Motor neuron (in vitro differentiated cells): Measurements from ENCODE around the gene SEC14L2. TPM values are rescaled to one million over a fixed set of nuclear protein-coding genes. Genes with fewer than 3 reads are reported as not detected.
"Not testable (repeated sequence)": the region's sequence is repeated elsewhere in the genome, so short reads cannot be mapped to it uniquely, and the experiment has no call there.

Experiments used
- ATAC-seq, 8 experiments: fragments of 200-7000 bp; cut with Tn5 transposase; replicated peaks in 6 of 8; 2 replicates each; pipeline ENCODE4 v1.8.0; 2021; ENCODE audit warnings: mild to moderate bottlenecking in 8 of 8, moderate library complexity in 8 of 8
- H3K27ac ChIP-seq, 2 donors: fragments of 250-450 bp; sonication (Bioruptor Pico); 2 replicates each; pipeline ENCODE4 v1.9.0; 2021; ENCODE audit warnings: antibody characterized with exemption in 2 of 2, mild to moderate bottlenecking in 2 of 2, moderate library complexity in 1 of 2
- H3K4me1 ChIP-seq, 2 donors: fragments of 250-450 bp; sonication (Bioruptor Pico); replicated peaks in 1 of 2; 2 replicates each; pipeline ENCODE4 v1.6.1; 2021; ENCODE audit warnings: antibody characterized with exemption in 2 of 2, mild to moderate bottlenecking in 2 of 2, moderate library complexity in 1 of 2
- H3K4me3 ChIP-seq, 5 donors: fragments of 250-450 bp; sonication (Bioruptor Pico); 2 replicates each; pipeline ENCODE4 v1.9.0; 2021; ENCODE audit warnings: antibody characterized with exemption in 5 of 5, mild to moderate bottlenecking in 5 of 5, moderate library complexity in 4 of 5
- WGBS, 10 experiments: fragments of 450-650 bp; shearing (Covaris generic); methylation state at CpG; one replicate each; pipeline ENCODE4 v1.0.0; 2022; 5-methylcytosine and 5-hydroxymethylcytosine counted together
- in situ Hi-C, 9 experiments: fragments of 400-800 bp; cut with MboI; loops; one replicate each; pipeline ENCODE4 v1.15.0; 2021; ENCODE audit warnings: low sequenced_read_pairs in 9 of 9, low pct_unique_long_range_greater_than_20kb in 2 of 9; ENCODE audit not compliant: unreplicated experiment in 9 of 9
- total RNA-seq, 8 experiments: library from RNA; unstranded; fragments of 300-600 nt; gene quantifications; 2 replicates each; pipeline versions ENCODE4 v1.2.3 to v1.2.4, GENCODE V29; 2022

Gene SEC14L2
- total RNA-seq, 8 experiments from 2014 or later: 2.0 to 17.3 (median 7.5) TPM

DNA sequence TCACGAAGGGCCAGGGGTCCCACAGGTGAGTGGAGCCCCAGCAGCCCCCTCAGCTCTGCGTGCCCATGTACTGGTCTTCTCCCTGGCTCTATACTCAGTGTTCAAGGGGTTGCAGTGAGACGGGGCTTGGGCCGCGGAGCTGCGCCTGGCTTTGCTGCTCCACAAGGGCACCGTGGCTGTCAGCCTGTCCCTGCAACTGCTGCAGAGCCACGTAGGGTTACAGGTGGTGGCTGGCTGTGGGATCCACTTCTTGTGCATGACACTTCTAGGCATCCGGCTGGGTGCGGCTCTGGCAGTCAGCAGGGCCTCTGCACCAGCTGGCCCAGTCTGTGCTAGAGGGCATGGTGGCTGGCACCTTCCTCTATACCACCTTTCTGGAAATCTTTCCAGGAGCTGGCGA, 43.0 kb downstream of the SEC14L2 start:
- WGBS, 10 experiments: 0 to 100% (median 90%) methylated on average over 1 to 4 of the region's 11 CpGs; no CpG with 5 or more reads in 5 of the 10 experiments
- Histone ChIP-seq H3K4me1 (peaks cover 0 to 2% of the 10 kb centered on the region in 2 donors), H3K27ac (no peak overlapping the region), H3K4me3 (no peak overlapping the region)
- ATAC-seq: no peak
- in situ Hi-C loops: no loop called here

DNA sequence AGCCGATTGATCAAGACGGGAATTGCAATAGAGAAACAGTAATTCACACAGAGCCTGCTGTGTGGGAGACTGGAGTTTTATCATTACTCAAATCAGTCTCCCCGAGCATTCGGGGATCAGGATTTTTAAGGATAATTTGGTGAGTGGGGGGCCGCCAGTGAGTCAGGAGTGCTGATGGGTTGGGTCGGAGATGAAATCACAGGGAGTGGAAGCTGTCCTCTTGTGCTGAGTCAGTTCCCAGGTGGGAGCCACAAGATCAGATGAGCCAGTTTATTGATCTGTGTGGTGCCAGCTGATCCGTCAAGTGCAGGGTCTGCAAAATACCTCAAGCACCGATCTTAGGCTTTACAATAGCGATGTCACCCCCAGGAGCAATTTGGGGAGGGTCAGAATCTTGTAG, 44.3 kb downstream of the SEC14L2 start:
- peak in 3 of 8 experiments; percentile 23 to 44 (median 29) for ATAC-seq
- 30 to 90% (median 63%) methylated on average over 1 to 7 of the region's 9 CpGs; no CpG with 5 or more reads in 2 of the 10 experiments for WGBS, 10 experiments
- Histone ChIP-seq H3K4me3 (no peak overlapping the region), H3K27ac (no peak overlapping the region), H3K4me1 (peaks cover 9 to 11% of the 10 kb centered on the region in 2 donors)
- in situ Hi-C loops: no loop called here

DNA sequence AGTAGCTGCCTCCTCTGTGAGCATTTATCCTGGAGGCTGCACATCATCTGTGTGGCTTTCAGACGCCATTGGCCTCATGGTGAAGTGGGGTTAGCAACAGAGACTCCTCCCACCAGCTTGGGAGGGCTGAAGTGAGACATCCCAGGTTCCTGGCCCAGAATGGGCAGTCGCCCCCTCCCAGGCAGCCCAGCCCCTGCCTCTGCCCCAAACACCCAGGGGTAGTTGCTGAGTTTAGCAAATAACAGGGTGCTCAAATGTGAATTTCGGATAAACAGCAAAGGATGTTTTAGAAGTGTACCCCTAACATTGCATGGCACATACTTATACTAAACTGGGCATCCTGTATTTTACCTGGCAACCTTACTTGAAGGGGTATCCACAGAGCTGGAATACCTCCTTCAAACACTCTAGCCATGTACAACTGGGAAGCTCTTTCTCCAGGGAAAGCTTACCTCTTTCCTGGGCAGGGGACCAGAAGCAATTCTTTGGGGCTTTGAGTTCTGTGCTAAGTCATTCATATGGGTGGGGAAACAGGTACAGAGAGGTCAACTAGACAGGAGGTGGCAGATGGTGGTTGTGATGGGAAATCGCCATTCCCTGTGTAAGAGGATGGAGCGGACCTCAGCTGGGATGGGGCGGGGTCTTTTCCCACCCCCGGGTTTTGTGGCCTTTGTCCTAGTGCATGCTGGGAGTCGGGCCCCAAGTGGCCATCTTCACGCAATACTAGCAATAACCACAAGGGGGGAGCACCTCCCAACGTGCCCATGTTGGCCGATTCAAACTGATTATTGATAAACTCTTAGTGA, 48.0 kb downstream of the SEC14L2 start:
- ATAC-seq: peak; percentile 42 to 78 (median 66)
- in situ Hi-C loops: no loop called here
- Histone ChIP-seq H3K4me1 (peaks cover 9 to 11% of the 10 kb centered on the region in 2 donors), H3K4me3 (no peak overlapping the region), H3K27ac (no peak overlapping the region)
- WGBS, 10 experiments: 0 to 100% (median 7%) methylated on average over 1 to 6 of the region's 11 CpGs; no CpG with 5 or more reads in 5 of the 10 experiments

DNA sequence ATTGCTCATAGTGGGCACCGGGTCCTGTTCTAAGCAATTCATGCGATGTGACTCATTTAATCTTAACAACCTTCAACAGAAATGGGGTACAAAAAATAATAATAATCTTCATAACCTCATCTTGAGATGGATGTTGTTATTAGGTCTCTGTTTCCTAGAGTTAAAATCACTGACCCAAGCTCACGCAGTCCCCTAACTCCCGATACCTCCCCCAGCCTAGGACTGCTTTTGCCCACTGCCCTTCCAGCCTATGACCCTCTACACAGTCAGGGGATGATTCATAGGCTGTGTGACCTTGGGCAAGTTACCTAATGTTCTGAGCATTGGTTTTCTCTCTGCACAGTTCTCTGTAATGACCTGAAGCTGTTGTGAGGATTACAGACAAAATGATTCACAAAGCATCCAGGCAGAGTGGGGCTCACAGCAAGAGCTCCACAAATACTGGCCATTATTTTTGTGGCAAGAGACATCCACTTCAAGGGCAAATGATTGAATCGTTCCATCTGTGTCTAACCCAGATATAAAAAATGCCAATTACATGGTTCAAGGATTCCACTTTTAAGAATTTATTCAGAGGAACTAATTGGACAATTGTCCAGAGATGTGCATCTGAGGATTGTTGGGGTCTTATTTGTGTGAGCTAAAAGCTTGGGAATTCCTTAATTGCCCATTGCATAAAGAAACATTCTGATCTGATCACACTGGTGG, 48.8 kb downstream of the SEC14L2 start:
- H3K27ac ChIP-seq: no peak overlapping the region
- no peak overlapping the region for H3K4me3 ChIP-seq
- peaks cover 9 to 11% of the 10 kb centered on the region in 2 donors for H3K4me1 ChIP-seq
- 23 to 81% (median 50%) methylated on average over 1 to 5 of the region's 5 CpGs; no CpG with 5 or more reads in 3 of the 10 experiments for WGBS, 10 experiments
- in situ Hi-C loops: no loop called here
- ATAC-seq: peak in 4 of 8 experiments; percentile 3 to 29 (median 22)

DNA sequence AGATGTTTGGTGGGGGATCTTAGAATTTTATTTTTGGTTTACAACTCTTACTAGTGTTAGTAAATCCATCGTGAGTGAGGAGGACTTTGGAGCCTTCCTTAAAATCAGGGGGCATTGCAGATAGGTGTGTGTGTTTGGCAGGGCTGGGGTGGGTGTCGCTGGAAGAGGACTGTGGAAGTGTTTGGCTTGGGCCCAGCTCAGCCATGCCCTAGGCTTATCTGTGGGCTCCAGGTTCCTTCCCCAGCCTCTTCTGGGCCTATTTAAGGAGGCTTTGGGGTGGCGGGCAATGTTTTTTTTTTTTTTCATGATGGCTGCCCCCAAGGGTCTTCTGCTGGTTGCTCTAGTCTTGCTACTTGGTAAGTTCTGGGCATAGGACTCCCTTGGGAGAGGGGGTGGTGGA, 50.8 kb downstream of the SEC14L2 start:
- Histone ChIP-seq H3K4me1 (peaks cover 9 to 11% of the 10 kb centered on the region in 2 donors), H3K4me3 (no peak overlapping the region), H3K27ac (no peak overlapping the region)
- in situ Hi-C loops: no loop called here
- no peak for ATAC-seq
- 22 to 86% (median 80%) methylated on average over 1 of the region's 3 CpGs; no CpG with 5 or more reads in 7 of the 10 experiments for WGBS, 10 experiments

DNA sequence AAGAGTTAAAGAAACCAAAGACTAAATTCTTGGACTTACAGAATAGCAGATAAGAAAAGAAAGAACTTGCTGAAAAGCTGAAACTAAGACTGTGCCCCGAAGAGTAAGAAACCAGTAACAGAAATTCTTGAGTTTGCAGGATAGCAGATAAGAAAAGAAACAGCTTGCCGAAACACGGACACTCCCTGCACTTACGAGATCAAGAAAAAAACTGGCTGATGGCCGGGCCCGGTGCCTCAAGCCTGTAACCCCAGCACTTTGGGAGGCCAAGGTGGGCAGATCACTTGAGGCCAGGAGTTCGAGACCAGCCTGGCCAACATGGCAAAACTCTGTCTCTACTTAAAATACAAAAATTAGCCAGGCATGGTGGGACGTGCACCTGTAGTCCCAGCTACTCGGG, 54.7 kb downstream of the SEC14L2 start:
- ATAC-seq, H3K4me1 ChIP-seq, H3K4me3 ChIP-seq, H3K27ac ChIP-seq, in situ Hi-C loops: not testable (repeated sequence)
- 28 to 90% (median 68%) methylated on average over 2 to 8 of the region's 9 CpGs; no CpG with 5 or more reads in 1 of the 10 experiments for WGBS, 10 experiments

DNA sequence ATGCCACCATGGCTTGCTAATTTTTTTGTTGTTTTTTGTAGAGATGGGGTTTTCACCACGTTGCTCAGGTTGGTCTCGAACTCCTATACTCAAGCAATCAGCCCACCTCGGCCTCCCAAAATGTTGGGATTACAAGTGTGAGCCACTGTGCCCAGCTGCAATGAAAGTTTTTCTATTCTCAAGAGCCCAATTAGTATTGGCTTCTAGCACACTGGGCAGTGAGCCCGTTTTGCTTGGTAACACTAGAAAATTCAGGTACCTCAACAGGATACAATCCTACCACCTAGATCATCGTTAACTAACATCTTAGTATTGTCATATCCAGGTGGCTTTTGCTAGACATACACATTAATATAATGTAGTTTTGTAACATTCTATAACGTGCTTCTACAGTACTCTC, 56.0 kb downstream of the SEC14L2 start:
- no peaks in the 10 kb centered on the region for H3K4me1 ChIP-seq
- no peak overlapping the region for H3K27ac ChIP-seq
- no peak overlapping the region for H3K4me3 ChIP-seq
- ATAC-seq: no peak
- 0 to 86% (median 73%) methylated on average over 1 to 5 of the region's 6 CpGs; no CpG with 5 or more reads in 1 of the 10 experiments for WGBS, 10 experiments
- in situ Hi-C loops: no loop called here

DNA sequence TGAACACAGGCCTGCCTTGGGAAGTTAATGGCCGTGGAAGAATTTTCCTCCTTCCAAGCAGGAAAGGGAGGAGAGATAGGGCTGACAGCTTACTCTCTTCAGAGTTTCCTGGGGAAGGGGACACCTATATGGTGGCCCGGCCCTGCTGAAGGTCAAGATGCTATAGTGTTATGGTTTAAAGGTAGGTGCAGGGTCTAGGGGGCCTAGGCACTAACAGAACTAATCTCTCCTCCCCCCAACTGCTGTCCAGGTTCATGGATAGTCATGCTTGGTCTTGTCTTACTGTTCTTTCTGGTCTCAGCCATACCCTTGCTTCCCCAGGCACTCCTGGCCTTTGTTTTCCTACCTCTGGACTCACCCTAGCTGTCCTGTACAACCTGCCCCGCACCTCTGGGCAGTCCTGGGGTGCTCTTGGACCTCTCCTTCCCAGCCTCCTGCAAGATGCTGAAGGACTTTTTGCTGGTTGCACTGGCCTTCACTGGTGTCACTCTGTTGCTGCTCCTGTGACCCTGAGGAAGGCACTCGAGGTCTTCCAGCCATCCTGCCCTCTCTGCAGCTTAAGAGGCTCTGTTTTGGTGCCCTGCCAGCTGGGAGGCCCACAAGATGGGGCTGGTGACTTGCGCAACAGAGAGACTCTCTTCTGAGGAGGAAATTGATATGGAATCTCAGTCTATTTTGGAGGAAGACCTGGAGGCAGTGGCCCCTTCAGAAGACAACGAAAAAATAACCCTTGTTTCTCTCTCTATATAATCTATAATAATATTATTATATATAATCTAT, 57.1 kb downstream of the SEC14L2 start:
- Histone ChIP-seq H3K27ac (no peak overlapping the region), H3K4me1 (no peaks in the 10 kb centered on the region), H3K4me3 (no peak overlapping the region)
- 0 to 75% (median 63%) methylated on average over 1 to 5 of the region's 6 CpGs for WGBS, 10 experiments
- in situ Hi-C loops: no loop called here
- ATAC-seq: no peak

DNA sequence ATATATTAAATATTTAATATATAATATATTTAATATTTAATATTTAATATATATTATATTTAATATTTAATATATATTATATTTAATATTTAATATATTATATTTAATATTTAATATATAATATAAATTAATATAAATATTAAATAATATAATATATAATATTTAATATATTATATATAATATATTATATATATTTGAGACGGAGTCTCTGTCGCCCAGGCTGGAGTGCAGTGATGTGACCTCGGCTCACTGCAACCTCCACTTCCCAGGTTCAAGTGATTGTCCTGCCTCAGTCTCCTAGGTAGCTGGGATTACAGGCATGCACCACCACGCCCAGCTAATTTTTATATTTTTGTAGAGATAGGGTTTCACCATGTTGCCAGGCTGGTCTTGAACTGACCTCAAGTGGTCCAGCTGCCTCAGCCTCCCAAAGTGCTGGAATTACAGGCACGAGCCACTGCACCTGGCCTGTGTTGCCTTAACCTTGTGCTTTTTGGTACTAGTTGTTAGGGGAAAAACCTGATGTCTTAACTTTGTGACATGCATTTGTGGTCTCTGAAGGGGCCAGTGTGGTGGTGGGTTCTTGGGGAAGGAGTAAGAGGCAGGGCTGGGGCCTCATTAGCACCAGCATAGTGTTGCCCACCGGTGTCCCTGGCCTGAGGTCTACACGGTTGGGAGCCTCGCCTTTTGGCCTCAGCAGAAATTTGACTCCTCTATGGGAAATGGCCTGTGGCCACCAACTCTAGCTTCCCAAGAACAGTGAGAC, 58.4 kb downstream of the SEC14L2 start:
- in situ Hi-C loops: no loop called here
- ATAC-seq: no peak
- no peaks in the 10 kb centered on the region for H3K4me1 ChIP-seq
- WGBS, 10 experiments: 68 to 100% (median 94%) methylated on average over 1 to 5 of the region's 8 CpGs; no CpG with 5 or more reads in 6 of the 10 experiments
- no peak overlapping the region for H3K4me3 ChIP-seq
- H3K27ac ChIP-seq: no peak overlapping the region

DNA sequence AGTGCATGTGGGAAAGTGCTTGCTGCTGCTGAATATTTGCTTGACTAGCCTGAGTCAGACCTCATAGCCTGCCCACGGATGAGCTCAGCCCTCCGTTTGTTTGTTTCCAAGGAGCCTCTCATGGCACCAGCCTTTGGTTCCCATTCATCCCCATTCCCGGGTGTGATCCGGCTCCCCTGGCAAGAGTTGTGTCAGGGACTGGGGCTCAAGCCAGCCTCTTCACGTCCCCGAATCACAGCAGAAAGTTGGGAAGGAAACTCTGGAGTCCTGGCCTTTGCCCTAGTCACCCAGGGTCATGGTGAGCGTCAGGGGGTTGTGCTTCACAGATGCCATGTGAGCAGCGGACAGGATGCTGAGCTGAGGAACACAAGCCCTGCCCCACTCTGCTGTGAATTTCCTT, 61.2 kb downstream of the SEC14L2 start:
- H3K4me3 ChIP-seq: no peak overlapping the region
- H3K27ac ChIP-seq: no peak overlapping the region
- H3K4me1 ChIP-seq: no peaks in the 10 kb centered on the region
- 13 to 90% (median 63%) methylated on average over 1 to 6 of the region's 8 CpGs; no CpG with 5 or more reads in 4 of the 10 experiments for WGBS, 10 experiments
- in situ Hi-C loops: no loop called here
- peak in 1 of 8 experiments; percentile 74 for ATAC-seq

DNA sequence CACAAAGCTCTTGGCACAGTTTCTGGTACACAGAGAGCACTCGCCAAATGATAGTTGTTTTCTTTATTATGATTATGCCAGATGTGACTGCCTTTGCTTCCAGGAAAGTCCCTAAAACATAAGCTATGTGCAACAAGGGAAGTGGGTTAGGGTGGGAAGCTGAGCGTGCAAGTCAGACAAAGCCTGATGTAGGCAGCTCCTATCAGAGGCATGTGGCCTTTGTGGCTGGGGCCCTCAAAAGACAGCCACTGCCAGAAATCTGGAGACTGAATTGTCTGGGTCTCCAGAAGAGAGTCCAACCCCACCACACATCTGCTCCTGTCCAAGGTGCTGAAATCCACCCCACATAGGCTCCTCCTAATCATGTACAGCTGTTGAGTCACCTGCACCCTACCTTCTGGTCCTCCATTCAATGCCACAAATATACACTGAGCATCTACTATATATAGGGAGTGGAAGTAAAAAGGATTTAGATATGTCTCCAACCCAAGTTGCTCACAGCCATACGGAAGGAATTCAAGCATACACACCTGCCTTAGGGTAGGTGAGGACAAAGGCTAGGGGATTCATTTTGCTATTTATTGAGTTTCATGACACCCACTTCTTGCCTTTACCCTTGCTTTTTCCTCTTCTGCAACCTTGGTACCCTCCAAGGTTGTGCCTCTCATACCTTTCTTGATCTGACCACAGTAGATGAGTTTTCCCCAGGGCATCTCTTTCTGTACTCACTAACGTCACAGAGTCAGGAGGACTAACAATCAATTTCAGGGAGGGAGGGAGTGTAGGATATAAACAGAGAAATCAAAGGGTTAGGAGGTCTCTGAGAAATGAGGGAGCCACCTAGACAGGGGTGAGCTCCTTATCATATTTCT, 62.6 kb downstream of the SEC14L2 start:
- Histone ChIP-seq H3K4me1 (no peaks in the 10 kb centered on the region), H3K27ac (no peak overlapping the region), H3K4me3 (no peak overlapping the region)
- peak in 2 of 8 experiments; percentile 25 to 55 for ATAC-seq
- 0 to 76% (median 60%) methylated on average over 1 to 2 of the region's 4 CpGs for WGBS, 10 experiments
- in situ Hi-C loops: no loop called here
